Panc1 (cell line): ENCODE data around the gene PPP1R14C. TPM values are rescaled to one million over a fixed set of nuclear protein-coding genes. Genes with fewer than 3 reads are reported as not detected.

ENCODE experiments used
- ATAC-seq: fragments of 200-7000 bp; cut with Tn5 transposase; 2 replicates; pipeline ENCODE4 v1.9.1; 2020; ENCODE audit warnings: mild to moderate bottlenecking, moderate library complexity
- BruUV-seq: library from RNA; stranded (reverse); fragments of 400-500 nt; replicated peaks from 2 replicates; lab custom pipeline; 2021; lab: Mats Ljungman, UMichigan
- CTCF ChIA-PET: fragments of 300-600 bp; sonication (Branson Sonifier 250); formaldehyde crosslinking; loops from one replicate; lab custom pipeline; 2022; ENCODE audit warnings: antibody characterized with exemption; lab: Charles Lee
- POLR2A ChIA-PET: fragments of 300-600 bp; sonication (Branson Sonifier 250); formaldehyde crosslinking; loops from one replicate; lab custom pipeline; 2022; ENCODE audit warnings: antibody characterized with exemption; lab: Charles Lee
- DNase-seq: peaks from one replicate; pipeline ENCODE4 v3.0.0-alpha.2; 2010; ENCODE audit warnings: low read depth, low spot score
- H3K27ac ChIP-seq: 2 replicates; pipeline ENCODE4 v1.5.1; 2011; ENCODE audit warnings: mild to moderate bottlenecking, low read length, inconsistent platforms
- H3K27me3 ChIP-seq: fragments of 200-500 bp; sonication (Bioruptor generic); 2 replicates; pipeline ENCODE4 v1.6.0; 2014; ENCODE audit warnings: low read length, inconsistent platforms; ENCODE audit not compliant: control insufficient read depth, insufficient read depth
- H3K36me3 ChIP-seq: fragments of 200-500 bp; sonication (Bioruptor generic); 2 replicates; pipeline ENCODE4 v1.5.1; 2014; ENCODE audit warnings: inconsistent platforms, mild to moderate bottlenecking, low read length, moderate library complexity; ENCODE audit not compliant: control insufficient read depth, insufficient read depth
- H3K4me1 ChIP-seq: 2 replicates; pipeline ENCODE4 v1.5.1; 2011; ENCODE audit warnings: inconsistent platforms, mild to moderate bottlenecking, low read length, moderate library complexity; ENCODE audit not compliant: control insufficient read depth, insufficient read depth
- H3K4me3 ChIP-seq, 2 experiments: 2 replicates each; pipeline ENCODE4 v1.5.1; 2011 to 2012; ENCODE audit warnings: low read depth in 2 of 2, low read length in 2 of 2, mild to moderate bottlenecking in 2 of 2, inconsistent platforms in 1 of 2, moderate library complexity in 1 of 2
- H3K9me3 ChIP-seq: fragments of 200-500 bp; sonication (Bioruptor generic); 2 replicates; pipeline ENCODE4 v1.5.1; 2014; ENCODE audit warnings: low read depth, mild to moderate bottlenecking, inconsistent platforms, low read length, moderate library complexity; ENCODE audit not compliant: control insufficient read depth, insufficient read depth
- CTCF ChIP-seq: fragments of 450-650 bp; IDR thresholded peaks from 2 replicates; pipeline ENCODE4 v1.5.1; 2017; ENCODE audit warnings: mild to moderate bottlenecking
- POLR2AphosphoS5 ChIP-seq: IDR thresholded peaks from 2 replicates; pipeline ENCODE4 v1.6.1; 2012; ENCODE audit warnings: mild to moderate bottlenecking, low read depth, low read length, moderate library complexity
- SIN3A ChIP-seq: IDR thresholded peaks from 2 replicates; pipeline ENCODE4 v1.6.1; 2012; ENCODE audit warnings: low read depth, mild to moderate bottlenecking, low read length, moderate library complexity, borderline replicate concordance; ENCODE audit not compliant: insufficient read depth
- TCF7L2 ChIP-seq: IDR thresholded peaks from 2 replicates; pipeline ENCODE4 v1.6.1; 2011; ENCODE audit warnings: mild to moderate bottlenecking, low read depth, low read length, inconsistent platforms
- in situ Hi-C: cut with HindIII; loops from 2 replicates; pipeline ENCODE4 v1.10.0; 2016; ENCODE audit warnings: low sequenced_read_pairs, low pct_unique_long_range_greater_than_20kb
- intact Hi-C: fragments of 100-400 bp; cut with micrococcal nuclease; formaldehyde crosslinking; loops from one replicate; pipeline ENCODE4 v1.10.0; 2022; ENCODE audit not compliant: unreplicated experiment
- total RNA-seq: library from RNA; stranded (reverse); gene quantifications from one replicate; pipeline ENCODE4 v1.2.1, GENCODE V29; 2021; ENCODE audit not compliant: unreplicated experiment
- TF ChIP-seq, protein P1 (sequence below), 2 experiments: IDR thresholded peaks; 2 replicates each; pipeline ENCODE4 v1.6.1; 2011 to 2012; ENCODE audit warnings: low read depth in 2 of 2, control low read depth in 1 of 2, low read length in 1 of 2, mild to moderate bottlenecking in 1 of 2, moderate library complexity in 1 of 2; ENCODE audit not compliant: insufficient read depth in 1 of 2

Gene PPP1R14C
- total RNA-seq, 1 experiment from 2014 or later, result not detected

DNA sequence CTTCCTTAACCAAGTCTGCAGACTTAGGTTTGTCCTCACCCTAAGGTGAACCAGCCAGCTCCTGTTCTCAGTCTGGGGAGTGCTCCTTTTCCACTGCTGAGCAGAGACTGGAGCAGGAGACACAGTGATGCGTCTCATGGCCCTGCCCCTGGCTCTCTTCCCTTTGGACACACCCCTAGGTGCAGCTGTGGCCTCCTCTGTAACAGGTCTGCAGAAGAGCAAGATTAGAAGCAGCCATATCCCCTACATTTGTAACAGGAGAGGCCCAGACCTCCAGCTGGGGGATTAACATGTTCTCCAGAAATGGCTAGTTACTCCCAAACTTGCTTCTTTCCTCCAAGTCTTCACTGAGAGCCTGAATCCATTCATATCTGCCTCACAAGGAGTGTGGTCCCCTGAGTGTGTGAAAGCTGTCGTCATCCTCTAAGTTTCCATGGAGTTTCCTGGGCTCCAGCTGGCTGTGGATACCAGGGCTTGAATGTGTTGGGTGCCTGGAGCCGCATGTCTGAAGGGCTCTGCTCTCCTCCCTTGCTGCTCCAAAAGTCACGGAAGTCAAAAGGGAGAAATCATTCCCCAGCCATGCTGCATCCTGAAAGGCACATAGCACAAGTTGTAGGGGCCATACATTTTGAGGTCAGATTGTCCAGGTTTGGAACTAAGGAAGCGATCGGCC, 57.7 kb downstream of the PPP1R14C start:
- ATAC-seq (no peak), DNase-seq (no peak)
- Histone ChIP-seq H3K36me3 (no peaks in the 10 kb centered on the region), H3K27me3 (peaks cover 2% of the 10 kb centered on the region; the same call in 1 of the 2 replicates), H3K27ac (no peak overlapping the region), H3K9me3 (no peaks in the 10 kb centered on the region), H3K4me3 (no peak overlapping the region), H3K4me1 (no peaks in the 10 kb centered on the region)
- intact Hi-C loops (no loop called here), in situ Hi-C loops (no loop called here)
- TF ChIP-seq POLR2AphosphoS5, result no peak
- no peak for TF ChIP-seq TCF7L2
- no peak for TF ChIP-seq SIN3A
- TF ChIP-seq, protein P1, sequence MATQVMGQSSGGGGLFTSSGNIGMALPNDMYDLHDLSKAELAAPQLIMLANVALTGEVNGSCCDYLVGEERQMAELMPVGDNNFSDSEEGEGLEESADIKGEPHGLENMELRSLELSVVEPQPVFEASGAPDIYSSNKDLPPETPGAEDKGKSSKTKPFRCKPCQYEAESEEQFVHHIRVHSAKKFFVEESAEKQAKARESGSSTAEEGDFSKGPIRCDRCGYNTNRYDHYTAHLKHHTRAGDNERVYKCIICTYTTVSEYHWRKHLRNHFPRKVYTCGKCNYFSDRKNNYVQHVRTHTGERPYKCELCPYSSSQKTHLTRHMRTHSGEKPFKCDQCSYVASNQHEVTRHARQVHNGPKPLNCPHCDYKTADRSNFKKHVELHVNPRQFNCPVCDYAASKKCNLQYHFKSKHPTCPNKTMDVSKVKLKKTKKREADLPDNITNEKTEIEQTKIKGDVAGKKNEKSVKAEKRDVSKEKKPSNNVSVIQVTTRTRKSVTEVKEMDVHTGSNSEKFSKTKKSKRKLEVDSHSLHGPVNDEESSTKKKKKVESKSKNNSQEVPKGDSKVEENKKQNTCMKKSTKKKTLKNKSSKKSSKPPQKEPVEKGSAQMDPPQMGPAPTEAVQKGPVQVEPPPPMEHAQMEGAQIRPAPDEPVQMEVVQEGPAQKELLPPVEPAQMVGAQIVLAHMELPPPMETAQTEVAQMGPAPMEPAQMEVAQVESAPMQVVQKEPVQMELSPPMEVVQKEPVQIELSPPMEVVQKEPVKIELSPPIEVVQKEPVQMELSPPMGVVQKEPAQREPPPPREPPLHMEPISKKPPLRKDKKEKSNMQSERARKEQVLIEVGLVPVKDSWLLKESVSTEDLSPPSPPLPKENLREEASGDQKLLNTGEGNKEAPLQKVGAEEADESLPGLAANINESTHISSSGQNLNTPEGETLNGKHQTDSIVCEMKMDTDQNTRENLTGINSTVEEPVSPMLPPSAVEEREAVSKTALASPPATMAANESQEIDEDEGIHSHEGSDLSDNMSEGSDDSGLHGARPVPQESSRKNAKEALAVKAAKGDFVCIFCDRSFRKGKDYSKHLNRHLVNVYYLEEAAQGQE (IDR thresholded peaks at IDR 0.05; ENCODE audit: insufficient read depth in 1 of 2, low read depth in 2 of 2, low read length in 1 of 2), result no peak
- TF ChIP-seq CTCF, result no peak
- BruUV-seq, result no TSS peak
- ChIA-PET CTCF (no interaction called here), POLR2A (no interaction called here)

- ChIA-PET CTCF (no interaction called here), POLR2A (no interaction called here)
- ATAC-seq (no peak), DNase-seq (no peak)
- peaks cover 2% of the 10 kb centered on the region; the same call in 1 of the 2 replicates for H3K27me3 ChIP-seq
- H3K4me1 ChIP-seq, result no peaks in the 10 kb centered on the region
- TF ChIP-seq, protein P1 (IDR thresholded peaks at IDR 0.05; ENCODE audit: insufficient read depth in 1 of 2, low read depth in 2 of 2, low read length in 1 of 2), result no peak
- TF ChIP-seq TCF7L2, result no peak
- no peak for TF ChIP-seq SIN3A
- no peak for TF ChIP-seq POLR2AphosphoS5
- no peak for TF ChIP-seq CTCF
- no peaks in the 10 kb centered on the region for H3K9me3 ChIP-seq
- H3K4me3 ChIP-seq, result no peak overlapping the region
- intact Hi-C loops (no loop called here), in situ Hi-C loops (no loop called here)
- no peaks in the 10 kb centered on the region for H3K36me3 ChIP-seq
- H3K27ac ChIP-seq, result no peak overlapping the region
- no TSS peak for BruUV-seq
Measured at GRCh38 chr6:150201285-150201684, 58.4 kb downstream of the PPP1R14C start.
